ENCODE measurements around the gene EXOC6B. TPM values are rescaled to one million over a fixed set of nuclear protein-coding genes. Genes with fewer than 3 reads are reported as not detected.
"Not testable (repeated sequence)": the region's sequence is repeated elsewhere in the genome, so short reads cannot be mapped to it uniquely, and the experiment has no call there.

EXOC6B gene
- total RNA-seq, 1 donor from 2014 or later: 8.4 TPM

- Mint-ChIP-seq H3K4me1 (peaks cover 8% of the 10 kb centered on the region), H3K9me3 (no peaks in the 10 kb centered on the region), H3K27me3 (no peaks in the 10 kb centered on the region)
These were observed 264.1 kb downstream of the EXOC6B start for GRCh38 chr2:72561621-72562318.

GRCh38 chr2:72555943-72556342 lies 269.9 kb downstream of the EXOC6B start:
- no peak overlapping the region for H3K4me3 Mint-ChIP-seq
- no peak overlapping the region for H3K27ac Mint-ChIP-seq
- H3K9me3 Mint-ChIP-seq: peaks cover 3% of the 10 kb centered on the region
- intact Hi-C loops (cut with micrococcal nuclease): no loop called here
- H3K27me3 Mint-ChIP-seq: no peaks in the 10 kb centered on the region
- H3K4me1 Mint-ChIP-seq: peaks cover 2% of the 10 kb centered on the region
- H3K36me3 Mint-ChIP-seq (ENCODE audit: low read depth): peaks cover 2% of the 10 kb centered on the region
- no peak for DNase-seq

More at GRCh38 chr2:72561621-72562318, 264.1 kb downstream of the EXOC6B start:
- H3K36me3 Mint-ChIP-seq (ENCODE audit: low read depth): no peaks in the 10 kb centered on the region
- no peak for DNase-seq
- H3K27ac Mint-ChIP-seq: no peak overlapping the region
- intact Hi-C loops (cut with micrococcal nuclease): no loop called here
- H3K4me3 Mint-ChIP-seq: no peak overlapping the region

GRCh38 chr2:72555363-72555762 lies 270.5 kb downstream of the EXOC6B start:
- H3K9me3 Mint-ChIP-seq; H3K36me3 Mint-ChIP-seq (ENCODE audit: low read depth); intact Hi-C loops (cut with micrococcal nuclease); H3K27ac Mint-ChIP-seq; DNase-seq; H3K4me1 Mint-ChIP-seq; H3K4me3 Mint-ChIP-seq; H3K27me3 Mint-ChIP-seq: not testable (repeated sequence)

- H3K27ac Mint-ChIP-seq; DNase-seq; H3K4me1 Mint-ChIP-seq; H3K36me3 Mint-ChIP-seq (ENCODE audit: low read depth); H3K4me3 Mint-ChIP-seq; intact Hi-C loops (cut with micrococcal nuclease); H3K27me3 Mint-ChIP-seq; H3K9me3 Mint-ChIP-seq: not testable (repeated sequence)
These were observed 270.9 kb downstream of the EXOC6B start for GRCh38 chr2:72554910-72555309.

GRCh38 chr2:72554381-72554780 lies 271.5 kb downstream of the EXOC6B start:
- Mint-ChIP-seq H3K27ac (no peak overlapping the region), H3K27me3 (no peaks in the 10 kb centered on the region), H3K9me3 (peaks cover 3% of the 10 kb centered on the region), H3K4me3 (no peak overlapping the region), H3K4me1 (no peaks in the 10 kb centered on the region), H3K36me3 (ENCODE audit: low read depth) (peaks cover 2% of the 10 kb centered on the region)
- intact Hi-C loops (cut with micrococcal nuclease): no loop called here
- DNase-seq: no peak

- Mint-ChIP-seq H3K36me3 (ENCODE audit: low read depth) (no peaks in the 10 kb centered on the region), H3K27ac (no peak overlapping the region), H3K27me3 (no peaks in the 10 kb centered on the region), H3K9me3 (no peaks in the 10 kb centered on the region), H3K4me3 (no peak overlapping the region), H3K4me1 (no peaks in the 10 kb centered on the region)
- intact Hi-C loops (cut with micrococcal nuclease): no loop called here
- DNase-seq: no peak
These were observed 277.6 kb downstream of the EXOC6B start for GRCh38 chr2:72548081-72548764.

GRCh38 chr2:72545790-72546189 lies 280.0 kb downstream of the EXOC6B start:
- intact Hi-C loops (cut with micrococcal nuclease): no loop called here
- H3K27me3 Mint-ChIP-seq: no peaks in the 10 kb centered on the region
- H3K4me1 Mint-ChIP-seq: no peaks in the 10 kb centered on the region
- no peaks in the 10 kb centered on the region for H3K9me3 Mint-ChIP-seq
- DNase-seq: no peak
- H3K27ac Mint-ChIP-seq: no peak overlapping the region
- H3K36me3 Mint-ChIP-seq (ENCODE audit: low read depth): no peaks in the 10 kb centered on the region
- H3K4me3 Mint-ChIP-seq: no peak overlapping the region

- intact Hi-C loops (cut with micrococcal nuclease): no loop called here
- no peak for DNase-seq
- no peaks in the 10 kb centered on the region for H3K9me3 Mint-ChIP-seq
- no peak overlapping the region for H3K27ac Mint-ChIP-seq
- no peaks in the 10 kb centered on the region for H3K4me1 Mint-ChIP-seq
- H3K4me3 Mint-ChIP-seq: no peak overlapping the region
- no peaks in the 10 kb centered on the region for H3K27me3 Mint-ChIP-seq
- H3K36me3 Mint-ChIP-seq (ENCODE audit: low read depth): no peaks in the 10 kb centered on the region
These were observed 281.3 kb downstream of the EXOC6B start for GRCh38 chr2:72544554-72544953.

GRCh38 chr2:72543497-72544216 lies 282.2 kb downstream of the EXOC6B start:
- no peak overlapping the region for H3K27ac Mint-ChIP-seq
- H3K36me3 Mint-ChIP-seq (ENCODE audit: low read depth): no peaks in the 10 kb centered on the region
- no peak overlapping the region for H3K4me3 Mint-ChIP-seq
- no peak for DNase-seq
- H3K9me3 Mint-ChIP-seq: no peaks in the 10 kb centered on the region
- intact Hi-C loops (cut with micrococcal nuclease): no loop called here
- no peaks in the 10 kb centered on the region for H3K27me3 Mint-ChIP-seq
- no peaks in the 10 kb centered on the region for H3K4me1 Mint-ChIP-seq

GRCh38 chr2:72539071-72539552 lies 286.7 kb downstream of the EXOC6B start:
- H3K4me3 Mint-ChIP-seq: no peak overlapping the region
- H3K36me3 Mint-ChIP-seq (ENCODE audit: low read depth): no peaks in the 10 kb centered on the region
- no peak for DNase-seq
- H3K9me3 Mint-ChIP-seq: no peaks in the 10 kb centered on the region
- no peak overlapping the region for H3K27ac Mint-ChIP-seq
- H3K27me3 Mint-ChIP-seq: no peaks in the 10 kb centered on the region
- intact Hi-C loops (cut with micrococcal nuclease): no loop called here
- no peaks in the 10 kb centered on the region for H3K4me1 Mint-ChIP-seq

- DNase-seq: no peak
- H3K9me3 Mint-ChIP-seq: no peaks in the 10 kb centered on the region
- intact Hi-C loops (cut with micrococcal nuclease): no loop called here
- no peak overlapping the region for H3K27ac Mint-ChIP-seq
- H3K4me3 Mint-ChIP-seq: no peak overlapping the region
- H3K36me3 Mint-ChIP-seq (ENCODE audit: low read depth): no peaks in the 10 kb centered on the region
- no peaks in the 10 kb centered on the region for H3K4me1 Mint-ChIP-seq
- no peaks in the 10 kb centered on the region for H3K27me3 Mint-ChIP-seq
These were observed 287.3 kb downstream of the EXOC6B start for GRCh38 chr2:72538486-72538885.

- H3K36me3 Mint-ChIP-seq (ENCODE audit: low read depth); H3K27me3 Mint-ChIP-seq; H3K4me1 Mint-ChIP-seq: not testable (repeated sequence)
These were observed 290.2 kb downstream of the EXOC6B start for GRCh38 chr2:72535586-72535985.

GRCh38 chr2:72533765-72534164 lies 292.1 kb downstream of the EXOC6B start:
- no peaks in the 10 kb centered on the region for H3K4me1 Mint-ChIP-seq
- H3K9me3 Mint-ChIP-seq: no peaks in the 10 kb centered on the region
- intact Hi-C loops (cut with micrococcal nuclease): no loop called here
- H3K27ac Mint-ChIP-seq: no peak overlapping the region
- no peaks in the 10 kb centered on the region for H3K36me3 Mint-ChIP-seq (ENCODE audit: low read depth)
- H3K4me3 Mint-ChIP-seq: no peak overlapping the region
- no peaks in the 10 kb centered on the region for H3K27me3 Mint-ChIP-seq
- DNase-seq: no peak

More at GRCh38 chr2:72535586-72535985, 290.2 kb downstream of the EXOC6B start:
- H3K9me3 Mint-ChIP-seq; H3K27ac Mint-ChIP-seq; H3K4me3 Mint-ChIP-seq; intact Hi-C loops (cut with micrococcal nuclease); DNase-seq: not testable (repeated sequence)

GRCh38 chr2:72527424-72527823 lies 298.4 kb downstream of the EXOC6B start:
- Mint-ChIP-seq H3K4me3 (no peak overlapping the region), H3K36me3 (ENCODE audit: low read depth) (no peaks in the 10 kb centered on the region), H3K9me3 (no peaks in the 10 kb centered on the region), H3K27me3 (no peaks in the 10 kb centered on the region), H3K27ac (no peak overlapping the region), H3K4me1 (no peaks in the 10 kb centered on the region)
- intact Hi-C loops (cut with micrococcal nuclease): no loop called here
- DNase-seq: no peak
